ENCODE results near the gene MYBPC1. TPM values are rescaled to one million over a fixed set of nuclear protein-coding genes. Genes with fewer than 3 reads are reported as not detected.

The MYBPC1 gene
- total and polyA plus RNA-seq, 2 of the 13 experiments (the other 11 are each of a cell fraction or from before 2014, with no cell fraction given): 0.31 to 0.53 TPM

DNA sequence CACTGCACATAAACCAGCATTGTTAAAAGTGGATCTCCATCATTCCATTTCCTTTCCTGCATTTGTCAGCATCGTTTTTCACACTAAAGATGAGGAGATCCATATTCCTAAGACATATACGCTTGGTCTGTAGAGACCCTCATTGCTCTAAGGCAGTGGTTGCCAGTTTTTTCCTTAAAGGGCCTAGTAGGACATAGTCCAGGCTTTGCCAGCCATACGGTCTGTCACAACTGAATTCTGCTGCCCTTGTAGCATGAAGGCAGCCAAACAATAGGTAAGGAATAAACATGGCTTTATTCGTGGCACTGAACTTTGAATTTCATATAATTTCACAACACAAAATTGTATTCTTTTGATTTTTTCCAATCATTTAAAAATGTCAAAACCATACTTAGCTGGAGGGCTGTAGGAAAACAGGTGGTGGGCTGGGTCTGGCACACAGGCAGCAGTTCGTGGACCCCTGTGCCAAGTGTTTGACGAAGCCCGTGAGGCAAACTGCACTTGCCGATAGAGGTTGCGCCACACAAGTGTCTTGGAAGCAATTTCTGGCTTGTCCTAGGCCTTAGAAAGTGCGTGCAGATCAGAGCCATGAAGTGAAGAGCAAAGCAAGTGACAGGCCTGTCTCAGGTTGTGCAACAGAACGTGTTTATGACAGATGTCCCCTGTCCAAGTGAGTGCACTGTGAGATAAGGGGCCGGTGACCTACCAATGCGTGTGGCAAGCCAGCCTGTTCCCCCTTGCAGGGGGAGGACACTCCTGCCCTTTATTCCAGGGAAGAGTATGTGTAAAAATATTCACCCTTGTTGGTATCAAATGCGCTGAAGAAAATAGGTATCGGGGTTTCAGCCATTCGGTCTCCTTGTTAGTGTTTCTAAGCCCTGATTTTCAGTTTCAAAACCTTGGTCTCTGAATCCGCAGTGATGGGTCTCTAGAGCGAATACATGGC, 101.8 kb downstream of the MYBPC1 start (continued):
- TF ChIP-seq, protein P1, sequence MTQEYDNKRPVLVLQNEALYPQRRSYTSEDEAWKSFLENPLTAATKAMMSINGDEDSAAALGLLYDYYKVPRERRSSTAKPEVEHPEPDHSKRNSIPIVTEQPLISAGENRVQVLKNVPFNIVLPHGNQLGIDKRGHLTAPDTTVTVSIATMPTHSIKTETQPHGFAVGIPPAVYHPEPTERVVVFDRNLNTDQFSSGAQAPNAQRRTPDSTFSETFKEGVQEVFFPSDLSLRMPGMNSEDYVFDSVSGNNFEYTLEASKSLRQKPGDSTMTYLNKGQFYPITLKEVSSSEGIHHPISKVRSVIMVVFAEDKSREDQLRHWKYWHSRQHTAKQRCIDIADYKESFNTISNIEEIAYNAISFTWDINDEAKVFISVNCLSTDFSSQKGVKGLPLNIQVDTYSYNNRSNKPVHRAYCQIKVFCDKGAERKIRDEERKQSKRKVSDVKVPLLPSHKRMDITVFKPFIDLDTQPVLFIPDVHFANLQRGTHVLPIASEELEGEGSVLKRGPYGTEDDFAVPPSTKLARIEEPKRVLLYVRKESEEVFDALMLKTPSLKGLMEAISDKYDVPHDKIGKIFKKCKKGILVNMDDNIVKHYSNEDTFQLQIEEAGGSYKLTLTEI (CRISPR knock-in tag; conservative IDR thresholded peaks at IDR 0.05): no peak
- TF ChIP-seq ZNF879 (CRISPR knock-in tag; IDR thresholded peaks at IDR 0.05): no peak
- no peak for TF ChIP-seq MEF2D (CRISPR knock-in tag; IDR thresholded peaks at IDR 0.05)
- peak; percentile 93 for TF ChIP-seq ZC3H4 (CRISPR knock-in tag; IDR thresholded peaks at IDR 0.05; ENCODE audit: borderline replicate concordance)
- TF ChIP-seq ETV5 (CRISPR knock-in tag; IDR thresholded peaks at IDR 0.05; ENCODE audit: borderline replicate concordance): no peak; the same call in 1 of the 2 replicates
- TF ChIP-seq, protein P2, sequence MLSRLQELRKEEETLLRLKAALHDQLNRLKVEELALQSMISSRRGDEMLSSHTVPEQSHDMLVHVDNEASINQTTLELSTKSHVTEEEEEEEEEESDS (CRISPR knock-in tag; IDR thresholded peaks at IDR 0.05; ENCODE audit: borderline replicate concordance): no peak
- TF ChIP-seq MTF1 (CRISPR knock-in tag; IDR thresholded peaks at IDR 0.05): no peak
- 0 out of 2 replicates have a peak, but pooled peaks have one; percentile 7 for TF ChIP-seq PPARG (CRISPR knock-in tag; conservative IDR thresholded peaks at IDR 0.05)
- TF ChIP-seq ZFP36L2 (CRISPR knock-in tag; IDR thresholded peaks at IDR 0.05): no peak
- TF ChIP-seq HMG20A (CRISPR knock-in tag; IDR thresholded peaks at IDR 0.05; ENCODE audit: borderline replicate concordance): no peak; the same call in 1 of the 2 replicates
- peak; percentile 45 for TF ChIP-seq TFE3 (CRISPR knock-in tag; IDR thresholded peaks at IDR 0.05)
- TF ChIP-seq ZNF816 (CRISPR knock-in tag; IDR thresholded peaks at IDR 0.05; ENCODE audit: borderline replicate concordance): 0 out of 2 replicates have a peak, but pooled peaks have one; percentile 47
- TF ChIP-seq FOXO1 (CRISPR knock-in tag; IDR thresholded peaks at IDR 0.05): peak; percentile 93
- peak in 1 of 2 experiments; percentile 18; a peak in 1 of 4 replicates for TF ChIP-seq NR2F1 (CRISPR knock-in tag; IDR thresholded peaks at IDR 0.05)
- no peak for TF ChIP-seq ZNF101 (CRISPR knock-in tag; IDR thresholded peaks at IDR 0.05; ENCODE audit: borderline replicate concordance, low read depth)
- TF ChIP-seq ZNF850 (CRISPR knock-in tag; conservative IDR thresholded peaks at IDR 0.05): no peak
- TF ChIP-seq FOSL1 (CRISPR knock-in tag; IDR thresholded peaks at IDR 0.05; ENCODE audit: borderline replicate concordance): no peak
- TF ChIP-seq, protein P3, sequence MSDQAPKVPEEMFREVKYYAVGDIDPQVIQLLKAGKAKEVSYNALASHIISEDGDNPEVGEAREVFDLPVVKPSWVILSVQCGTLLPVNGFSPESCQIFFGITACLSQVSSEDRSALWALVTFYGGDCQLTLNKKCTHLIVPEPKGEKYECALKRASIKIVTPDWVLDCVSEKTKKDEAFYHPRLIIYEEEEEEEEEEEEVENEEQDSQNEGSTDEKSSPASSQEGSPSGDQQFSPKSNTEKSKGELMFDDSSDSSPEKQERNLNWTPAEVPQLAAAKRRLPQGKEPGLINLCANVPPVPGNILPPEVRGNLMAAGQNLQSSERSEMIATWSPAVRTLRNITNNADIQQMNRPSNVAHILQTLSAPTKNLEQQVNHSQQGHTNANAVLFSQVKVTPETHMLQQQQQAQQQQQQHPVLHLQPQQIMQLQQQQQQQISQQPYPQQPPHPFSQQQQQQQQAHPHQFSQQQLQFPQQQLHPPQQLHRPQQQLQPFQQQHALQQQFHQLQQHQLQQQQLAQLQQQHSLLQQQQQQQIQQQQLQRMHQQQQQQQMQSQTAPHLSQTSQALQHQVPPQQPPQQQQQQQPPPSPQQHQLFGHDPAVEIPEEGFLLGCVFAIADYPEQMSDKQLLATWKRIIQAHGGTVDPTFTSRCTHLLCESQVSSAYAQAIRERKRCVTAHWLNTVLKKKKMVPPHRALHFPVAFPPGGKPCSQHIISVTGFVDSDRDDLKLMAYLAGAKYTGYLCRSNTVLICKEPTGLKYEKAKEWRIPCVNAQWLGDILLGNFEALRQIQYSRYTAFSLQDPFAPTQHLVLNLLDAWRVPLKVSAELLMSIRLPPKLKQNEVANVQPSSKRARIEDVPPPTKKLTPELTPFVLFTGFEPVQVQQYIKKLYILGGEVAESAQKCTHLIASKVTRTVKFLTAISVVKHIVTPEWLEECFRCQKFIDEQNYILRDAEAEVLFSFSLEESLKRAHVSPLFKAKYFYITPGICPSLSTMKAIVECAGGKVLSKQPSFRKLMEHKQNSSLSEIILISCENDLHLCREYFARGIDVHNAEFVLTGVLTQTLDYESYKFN (CRISPR knock-in tag; conservative IDR thresholded peaks at IDR 0.05): peak; percentile 55
- TF ChIP-seq RORA (CRISPR knock-in tag; IDR thresholded peaks at IDR 0.05): no peak
- peak; percentile 10 for TF ChIP-seq XRCC5 (optimal IDR thresholded peaks at IDR 0.05; ENCODE audit: low read length)
